Kidney (tissue), 22 donors: Measurements from ENCODE around the gene STXBP3. TPM values are rescaled to one million over a fixed set of nuclear protein-coding genes. Genes with fewer than 3 reads are reported as not detected.

Experiments
- DNase-seq, 5 donors: peaks; one replicate each; pipeline ENCODE4 v3.0.0-alpha.2; 2013 to 2020
- FAIRE-seq: peaks from 2 replicates; lab custom pipeline; 2012; peaks lifted over from hg19 to GRCh38; lab: Jason Lieb, UNC
- H3K27ac ChIP-seq, 2 donors: one replicate each; pipeline ENCODE4 v1.7.0; 2013; ENCODE audit warnings: low read depth in 2 of 2, low read length in 2 of 2, inconsistent platforms in 1 of 2
- H3K27me3 ChIP-seq: one replicate; pipeline ENCODE4 v1.7.1; 2013; ENCODE audit warnings: low read length, inconsistent platforms; ENCODE audit not compliant: control insufficient read depth, insufficient read depth
- H3K36me3 ChIP-seq, 3 donors: one replicate each; pipeline versions ENCODE4 v1.7.0 to v1.7.1; 2013; ENCODE audit warnings: low read length in 3 of 3, control low read depth in 1 of 3, inconsistent platforms in 1 of 3; ENCODE audit not compliant: insufficient read depth in 3 of 3, control insufficient read depth in 2 of 3
- H3K4me1 ChIP-seq, 3 donors: one replicate each; pipeline versions ENCODE4 v1.7.0 to v1.7.1; 2013; ENCODE audit warnings: low read length in 3 of 3, inconsistent platforms in 1 of 3, low read depth in 1 of 3; ENCODE audit not compliant: control insufficient read depth in 2 of 3, insufficient read depth in 2 of 3
- H3K4me3 ChIP-seq, 3 donors: one replicate each; pipeline versions ENCODE4 v1.7.0 to v1.8.1; 2013; ENCODE audit warnings: low read length in 3 of 3, control low read depth in 1 of 3, inconsistent platforms in 1 of 3
- H3K9ac ChIP-seq, 3 donors: one replicate each; pipeline versions ENCODE4 v1.7.0 to v1.7.1; 2013; ENCODE audit warnings: low read length in 3 of 3, control low read depth in 1 of 3, inconsistent platforms in 1 of 3
- H3K9me3 ChIP-seq, 3 donors: one replicate each; pipeline versions ENCODE4 v1.7.0 to v1.7.1; 2013; ENCODE audit warnings: low read length in 3 of 3, control low read depth in 1 of 3, inconsistent platforms in 1 of 3; ENCODE audit not compliant: control insufficient read depth in 2 of 3, insufficient read depth in 1 of 3
- intact Hi-C: fragments of 100-400 bp; cut with DNase I; formaldehyde crosslinking; loops from one replicate; pipeline ENCODE4 v1.11.1; 2022
- long read RNA-seq, 10 donors: library from polyadenylated mRNA in 1 of 10; unstranded in 1 of 10; transcript quantifications; one replicate each; pipeline ENCODE4 v2.0.0 and lab custom pipeline, GENCODE V29; 2021 to 2026
- polyA plus RNA-seq: library from polyadenylated mRNA; stranded (reverse); fragments of 350-450 nt; fragmentation: Illumina TruSeq; extraction: RNeasy Lipid Tissue Mini Kit (QIAGEN cat#74804); gene quantifications from one replicate; pipeline ENCODE4 v1.2.3, GENCODE V29; 2014; ENCODE audit warnings: low read depth, low replicate concordance; ENCODE audit not compliant: insufficient read depth
- total RNA-seq: library from RNA; stranded (reverse); fragmentation: NEBNext Ultra II Directional; extraction: Animal tissue kit (Norgen Biotek cat#: 25700); gene quantifications from one replicate; pipeline ENCODE4 v1.2.1, GENCODE V29; 2021
- TF ChIP-seq, protein P1 (sequence below): IDR thresholded peaks from 3 replicates; pipeline ENCODE4 v1.5.1; 2012; ENCODE audit warnings: mild to moderate bottlenecking, moderate library complexity, borderline replicate concordance; ENCODE audit not compliant: insufficient read depth; ENCODE audit errors: extremely low read depth
- donor health status: control.
- donor health status: control.
- donor health status: control.
- donor health status: control.
- donor health status: control.
- donor health status: DM: yes; HTN: yes; CAD: no.
- donor health status: Normal renal cell carcinoma (clear cell type).

The STXBP3 gene, protein sequence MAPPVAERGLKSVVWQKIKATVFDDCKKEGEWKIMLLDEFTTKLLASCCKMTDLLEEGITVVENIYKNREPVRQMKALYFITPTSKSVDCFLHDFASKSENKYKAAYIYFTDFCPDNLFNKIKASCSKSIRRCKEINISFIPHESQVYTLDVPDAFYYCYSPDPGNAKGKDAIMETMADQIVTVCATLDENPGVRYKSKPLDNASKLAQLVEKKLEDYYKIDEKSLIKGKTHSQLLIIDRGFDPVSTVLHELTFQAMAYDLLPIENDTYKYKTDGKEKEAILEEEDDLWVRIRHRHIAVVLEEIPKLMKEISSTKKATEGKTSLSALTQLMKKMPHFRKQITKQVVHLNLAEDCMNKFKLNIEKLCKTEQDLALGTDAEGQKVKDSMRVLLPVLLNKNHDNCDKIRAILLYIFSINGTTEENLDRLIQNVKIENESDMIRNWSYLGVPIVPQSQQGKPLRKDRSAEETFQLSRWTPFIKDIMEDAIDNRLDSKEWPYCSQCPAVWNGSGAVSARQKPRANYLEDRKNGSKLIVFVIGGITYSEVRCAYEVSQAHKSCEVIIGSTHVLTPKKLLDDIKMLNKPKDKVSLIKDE
- 61.4 TPM for total RNA-seq
- polyA plus RNA-seq: 26.0 TPM
- long read RNA-seq, donor 1, transcript STXBP3-201 (19 exons, 2,478 nt): major isoform, 8 of 21 reads
- long read RNA-seq, donor 1, partial matches to known transcripts: 12 of 21 reads
- long read RNA-seq, donor 1, other reads (novel, unspliced or antisense): 0 of 21 reads
- long read RNA-seq, donor 2, transcript STXBP3-201 (19 exons, 2,478 nt): major isoform, 8 of 9 reads
- long read RNA-seq, donor 2, partial matches to known transcripts: 0 of 9 reads
- long read RNA-seq, donor 2, other reads (novel, unspliced or antisense): 0 of 9 reads
- long read RNA-seq, donor 3, transcript STXBP3-201 (19 exons, 2,478 nt): major isoform, 10 of 12 reads
- long read RNA-seq, donor 3, partial matches to known transcripts: 0 of 12 reads
- long read RNA-seq, donor 3, other reads (novel, unspliced or antisense): 0 of 12 reads
- long read RNA-seq, donor 4, partial matches to known transcripts: 0 of 5 reads
- long read RNA-seq, donor 4, other reads (novel, unspliced or antisense): 0 of 5 reads
- long read RNA-seq, donor 5, partial matches to known transcripts: 0 of 1 reads
- long read RNA-seq, donor 5, other reads (novel, unspliced or antisense): 0 of 1 reads
- long read RNA-seq, donor 6, transcript STXBP3-201 (19 exons, 2,478 nt): major isoform, 10 of 15 reads
- long read RNA-seq, donor 6, partial matches to known transcripts: 5 of 15 reads
- long read RNA-seq, donor 6, other reads (novel, unspliced or antisense): 0 of 15 reads
- long read RNA-seq, donor 7, transcript STXBP3-201 (19 exons, 2,478 nt): major isoform, 36 of 50 reads
- long read RNA-seq, donor 7, partial matches to known transcripts: 2 of 50 reads
- long read RNA-seq, donor 7, other reads (novel, unspliced or antisense): 11 of 50 reads
- long read RNA-seq, donor 8, transcript STXBP3-201 (19 exons, 2,478 nt): major isoform, 7 of 12 reads
- long read RNA-seq, donor 8, partial matches to known transcripts: 5 of 12 reads
- long read RNA-seq, donor 8, other reads (novel, unspliced or antisense): 0 of 12 reads
- long read RNA-seq, donor 9, partial matches to known transcripts: 0 of 3 reads
- long read RNA-seq, donor 9, other reads (novel, unspliced or antisense): 0 of 3 reads
- long read RNA-seq, donor 10, partial matches to known transcripts: 0 of 4 reads
- long read RNA-seq, donor 10, other reads (novel, unspliced or antisense): 0 of 4 reads

- intact Hi-C loops: no loop called here
- DNase-seq (peak; percentile 98 to 100 (median 99)), FAIRE-seq (peak; percentile 81)
- Histone ChIP-seq H3K9ac (peak within 1 kb of the TSS; percentile 26 to 99 (median 91)), H3K4me3 (peak within 1 kb of the TSS; percentile 74 to 96 (median 94)), H3K36me3 (no peaks in the 10 kb centered on the region), H3K9me3 (no peaks in the 10 kb centered on the region), H3K27me3 (no peaks in the 10 kb centered on the region), H3K27ac (peak within 1 kb of the TSS; percentile 81 to 98), H3K4me1 (peaks cover 4 to 15% (median 5%) of the 10 kb centered on the region in 3 donors)
- TF ChIP-seq, protein P1, sequence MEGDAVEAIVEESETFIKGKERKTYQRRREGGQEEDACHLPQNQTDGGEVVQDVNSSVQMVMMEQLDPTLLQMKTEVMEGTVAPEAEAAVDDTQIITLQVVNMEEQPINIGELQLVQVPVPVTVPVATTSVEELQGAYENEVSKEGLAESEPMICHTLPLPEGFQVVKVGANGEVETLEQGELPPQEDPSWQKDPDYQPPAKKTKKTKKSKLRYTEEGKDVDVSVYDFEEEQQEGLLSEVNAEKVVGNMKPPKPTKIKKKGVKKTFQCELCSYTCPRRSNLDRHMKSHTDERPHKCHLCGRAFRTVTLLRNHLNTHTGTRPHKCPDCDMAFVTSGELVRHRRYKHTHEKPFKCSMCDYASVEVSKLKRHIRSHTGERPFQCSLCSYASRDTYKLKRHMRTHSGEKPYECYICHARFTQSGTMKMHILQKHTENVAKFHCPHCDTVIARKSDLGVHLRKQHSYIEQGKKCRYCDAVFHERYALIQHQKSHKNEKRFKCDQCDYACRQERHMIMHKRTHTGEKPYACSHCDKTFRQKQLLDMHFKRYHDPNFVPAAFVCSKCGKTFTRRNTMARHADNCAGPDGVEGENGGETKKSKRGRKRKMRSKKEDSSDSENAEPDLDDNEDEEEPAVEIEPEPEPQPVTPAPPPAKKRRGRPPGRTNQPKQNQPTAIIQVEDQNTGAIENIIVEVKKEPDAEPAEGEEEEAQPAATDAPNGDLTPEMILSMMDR: peak; percentile 89
Measured at GRCh38 chr1:108746382-108747170, at the start of gene STXBP3. Gene STXBP3 (plus strand): TSS chr1:108746674. CDS start chr1:108746738, 64 bp downstream.

- FAIRE-seq (no peak), DNase-seq (no peak)
- Histone ChIP-seq H3K27ac (no peak overlapping the region), H3K27me3 (no peaks in the 10 kb centered on the region), H3K9me3 (no peaks in the 10 kb centered on the region), H3K4me1 (no peaks in the 10 kb centered on the region), H3K4me3 (no peak overlapping the region), H3K36me3 (peaks cover 17 to 50% (median 25%) of the 10 kb centered on the region in 3 donors), H3K9ac (no peak overlapping the region)
- intact Hi-C loops: no loop called here
- TF ChIP-seq, protein P1: no peak
Measured at GRCh38 chr1:108699375-108700332, 46.8 kb upstream of the STXBP3 start.
